Stimulated activated CD8-positive, alpha-beta memory T cell treated with anti-CD3 and anti-CD28 coated beads, Interleukin-15, amount 100 ng/mL, for 48 hours (primary cell): Measurements from ENCODE around the gene SLC26A3.

Source experiments
- DNase-seq, 2 donors: peaks; one replicate each; pipeline ENCODE4 v3.0.0-alpha.2; 2020; ENCODE audit warnings: low read depth in 2 of 2

The SLC26A3 gene

GRCh38 chr7:107746006-107746405, 57.0 kb downstream of the SLC26A3 start:
- no peak for DNase-seq

- no peak for DNase-seq
Measured at GRCh38 chr7:107744345-107744750, 58.7 kb downstream of the SLC26A3 start.

- DNase-seq: peak; percentile 97 to 98
Measured at GRCh38 chr7:107743567-107744344, 59.3 kb downstream of the SLC26A3 start, which contains the start of gene CBLL1. TSS of gene CBLL1 (plus strand) at chr7:107744142. CDS start at chr7:107744164, 22 bp downstream.

GRCh38 chr7:107742678-107743566, 60.1 kb downstream of the SLC26A3 start:
- DNase-seq: no peak

- DNase-seq: no peak
Measured at GRCh38 chr7:107728276-107728675, 74.7 kb downstream of the SLC26A3 start.

- DNase-seq: no peak
Measured at GRCh38 chr7:107726356-107727130, 76.5 kb downstream of the SLC26A3 start.

GRCh38 chr7:107725138-107725740, 77.8 kb downstream of the SLC26A3 start:
- DNase-seq: no peak

GRCh38 chr7:107723255-107723654, 79.8 kb downstream of the SLC26A3 start:
- DNase-seq: no peak

- no peak for DNase-seq
Measured at GRCh38 chr7:107721286-107721685, 81.7 kb downstream of the SLC26A3 start.

- no peak for DNase-seq
Measured at GRCh38 chr7:107718456-107719193, 84.4 kb downstream of the SLC26A3 start.

- no peak for DNase-seq
Measured at GRCh38 chr7:107715531-107715930, 87.5 kb downstream of the SLC26A3 start.
